Loucy (cell line): ENCODE measurements around the gene DHRS13.

Experiments
- H2AFZ ChIP-seq: fragments of 200-600 bp; sonication (generic); 2 replicates; pipeline ENCODE4 v1.6.0; 2016; ENCODE audit warnings: antibody characterized with exemption, mild to moderate bottlenecking, low read length, moderate library complexity
- H3F3A ChIP-seq: fragments of 200-600 bp; 2 replicates; pipeline ENCODE4 v1.6.0; 2016; ENCODE audit warnings: antibody characterized with exemption, low read depth, mild to moderate bottlenecking
- H3K27me3 ChIP-seq: fragments of 200-600 bp; sonication (generic); 2 replicates; pipeline ENCODE4 v1.6.1; 2014; ENCODE audit warnings: low read length, mild to moderate bottlenecking; ENCODE audit not compliant: insufficient read depth, poor library complexity, severe bottlenecking
- H3K36me3 ChIP-seq: fragments of 200-600 bp; sonication (generic); 2 replicates; pipeline ENCODE4 v1.6.1; 2016; ENCODE audit warnings: low read length; ENCODE audit not compliant: insufficient read depth
- H3K4me1 ChIP-seq: fragments of 200-600 bp; sonication (generic); 2 replicates; pipeline ENCODE4 v1.5.1; 2014; ENCODE audit warnings: low read length, mild to moderate bottlenecking; ENCODE audit not compliant: insufficient read depth, poor library complexity, severe bottlenecking
- H3K4me2 ChIP-seq: fragments of 200-600 bp; sonication (generic); 2 replicates; pipeline ENCODE4 v1.6.0; 2014; ENCODE audit warnings: antibody characterized with exemption, low read length, low read depth, mild to moderate bottlenecking; ENCODE audit not compliant: poor library complexity, severe bottlenecking
- H3K4me3 ChIP-seq: fragments of 200-600 bp; sonication (generic); 2 replicates; pipeline ENCODE4 v1.5.1; 2014; ENCODE audit warnings: low read length, mild to moderate bottlenecking, mixed read lengths; ENCODE audit not compliant: poor library complexity, severe bottlenecking
- H3K79me2 ChIP-seq: fragments of 200-600 bp; sonication (generic); 2 replicates; pipeline ENCODE4 v1.6.1; 2014; ENCODE audit warnings: low read length; ENCODE audit not compliant: insufficient read depth
- H3K9ac ChIP-seq: fragments of 200-600 bp; sonication (generic); 2 replicates; pipeline ENCODE4 v1.6.0; 2014; ENCODE audit warnings: mild to moderate bottlenecking, low read depth, low read length, moderate library complexity; ENCODE audit not compliant: poor library complexity, severe bottlenecking
- H3K9me2 ChIP-seq: fragments of 200-600 bp; sonication (generic); replicated peaks from 2 replicates; pipeline ENCODE4 v1.6.1; 2016; ENCODE audit warnings: low read depth, low read length, mixed read lengths
- H3K9me3 ChIP-seq: fragments of 200-600 bp; sonication (generic); 2 replicates; pipeline ENCODE4 v1.6.1; 2014; ENCODE audit warnings: mild to moderate bottlenecking, antibody characterized with exemption, low read length, low read depth; ENCODE audit not compliant: insufficient read depth
- H4K20me1 ChIP-seq: fragments of 200-600 bp; sonication (generic); 2 replicates; pipeline ENCODE4 v1.6.0; 2014; ENCODE audit warnings: antibody characterized with exemption, low read length, mild to moderate bottlenecking; ENCODE audit not compliant: insufficient read depth, poor library complexity, severe bottlenecking
- EZH2phosphoT487 ChIP-seq: fragments of 200-600 bp; IDR thresholded peaks from 2 replicates; pipeline ENCODE4 v1.6.1; 2018; ENCODE audit warnings: antibody characterized with exemption, mild to moderate bottlenecking, moderate library complexity, borderline replicate concordance
- TF ChIP-seq, protein P1 (sequence below): fragments of 200-600 bp; sonication (generic); conservative IDR thresholded peaks from 2 replicates; pipeline ENCODE4 v1.5.1; 2014; ENCODE audit warnings: mild to moderate bottlenecking, antibody characterized with exemption, low read length

DHRS13 gene

DNA sequence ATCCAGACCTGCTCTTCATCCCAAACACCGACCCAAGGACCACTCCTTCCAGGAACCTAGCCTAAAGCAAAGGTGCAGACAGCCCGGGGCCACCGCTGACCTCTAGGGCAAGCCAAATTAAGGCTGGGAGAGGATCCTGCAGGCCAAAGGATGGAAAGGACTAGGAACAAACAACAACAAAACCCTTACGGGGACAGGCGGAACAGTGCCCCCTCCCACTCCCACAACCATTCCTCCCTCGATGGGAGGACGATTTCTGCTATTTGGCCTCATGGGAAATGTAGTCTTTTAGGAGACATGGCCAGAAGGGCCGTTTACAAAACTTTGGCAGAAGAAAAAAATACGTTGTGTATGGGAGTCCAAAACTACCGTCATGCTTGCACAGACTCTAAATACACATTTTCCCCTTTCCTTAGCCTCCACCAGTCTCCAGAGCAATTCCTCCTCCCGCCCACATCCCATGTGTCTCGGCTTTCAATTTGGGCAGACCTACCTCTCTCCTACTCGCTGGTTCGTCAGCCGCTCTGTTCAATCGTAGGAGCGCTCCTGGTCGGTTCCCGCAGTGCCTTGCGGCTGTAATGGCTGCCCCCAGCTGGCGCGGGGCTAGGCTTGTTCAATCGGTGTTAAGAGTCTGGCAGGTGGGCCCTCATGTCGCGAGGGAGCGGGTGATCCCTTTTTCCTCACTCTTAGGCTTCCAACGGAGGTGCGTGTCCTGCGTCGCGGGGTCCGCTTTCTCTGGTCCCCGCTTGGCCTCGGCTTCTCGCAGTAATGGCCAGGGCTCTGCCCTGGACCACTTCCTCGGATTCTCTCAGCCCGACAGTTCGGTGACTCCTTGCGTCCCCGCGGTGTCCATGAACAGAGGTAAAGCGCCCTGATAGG lies 48.2 kb downstream of the DHRS13 start, which contains the start of gene ERAL1:
ERAL1 (plus strand) TSS at position 560 of the 879 bp plus-strand sequence; CDS start at position 579, 19 bp downstream.
- peak within 1 kb of the TSS; percentile 99 for H2AFZ ChIP-seq
- H3K4me3 ChIP-seq = peak within 1 kb of the TSS; percentile 90
- H3K9ac ChIP-seq = peak within 1 kb of the TSS; percentile 76
- peaks cover 16% of the 10 kb centered on the region for H3K79me2 ChIP-seq
- H3F3A ChIP-seq = no peaks in the 10 kb centered on the region
- no peaks in the 10 kb centered on the region for H3K27me3 ChIP-seq
- H3K9me3 ChIP-seq = no peaks in the 10 kb centered on the region
- no peaks in the 10 kb centered on the region for H3K9me2 ChIP-seq
- peaks cover 3% of the 10 kb centered on the region for H3K4me1 ChIP-seq
- TF ChIP-seq, protein P1, sequence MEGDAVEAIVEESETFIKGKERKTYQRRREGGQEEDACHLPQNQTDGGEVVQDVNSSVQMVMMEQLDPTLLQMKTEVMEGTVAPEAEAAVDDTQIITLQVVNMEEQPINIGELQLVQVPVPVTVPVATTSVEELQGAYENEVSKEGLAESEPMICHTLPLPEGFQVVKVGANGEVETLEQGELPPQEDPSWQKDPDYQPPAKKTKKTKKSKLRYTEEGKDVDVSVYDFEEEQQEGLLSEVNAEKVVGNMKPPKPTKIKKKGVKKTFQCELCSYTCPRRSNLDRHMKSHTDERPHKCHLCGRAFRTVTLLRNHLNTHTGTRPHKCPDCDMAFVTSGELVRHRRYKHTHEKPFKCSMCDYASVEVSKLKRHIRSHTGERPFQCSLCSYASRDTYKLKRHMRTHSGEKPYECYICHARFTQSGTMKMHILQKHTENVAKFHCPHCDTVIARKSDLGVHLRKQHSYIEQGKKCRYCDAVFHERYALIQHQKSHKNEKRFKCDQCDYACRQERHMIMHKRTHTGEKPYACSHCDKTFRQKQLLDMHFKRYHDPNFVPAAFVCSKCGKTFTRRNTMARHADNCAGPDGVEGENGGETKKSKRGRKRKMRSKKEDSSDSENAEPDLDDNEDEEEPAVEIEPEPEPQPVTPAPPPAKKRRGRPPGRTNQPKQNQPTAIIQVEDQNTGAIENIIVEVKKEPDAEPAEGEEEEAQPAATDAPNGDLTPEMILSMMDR = no peak
- TF ChIP-seq EZH2phosphoT487 = no peak
- H4K20me1 ChIP-seq = peaks cover 4% of the 10 kb centered on the region
- peak within 1 kb of the TSS; percentile 79 for H3K4me2 ChIP-seq
- H3K36me3 ChIP-seq = peaks cover 12% of the 10 kb centered on the region; the same call in 1 of the 2 replicates

DNA sequence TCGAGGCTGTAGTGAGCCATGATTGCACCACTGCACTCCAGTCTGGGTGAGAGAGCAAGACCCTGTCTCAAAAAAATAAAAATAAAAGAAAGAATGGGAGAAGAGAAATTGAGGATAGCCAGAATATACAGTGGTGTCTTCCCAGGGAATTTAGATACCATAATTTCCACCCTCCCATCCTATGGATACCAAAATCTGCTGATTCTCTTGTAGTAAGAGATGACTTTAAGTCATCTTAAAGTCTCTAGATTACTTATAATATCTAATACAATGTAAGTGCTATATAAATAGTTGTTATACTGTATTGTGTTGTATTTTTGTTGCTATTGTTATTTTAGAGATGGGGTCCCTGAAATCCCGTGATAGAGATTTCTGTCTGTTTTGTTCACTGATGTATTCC lies 49.6 kb downstream of the DHRS13 start:
- no peak for TF ChIP-seq EZH2phosphoT487
- TF ChIP-seq, protein P1 = no peak
- Histone ChIP-seq H3K4me2 (no peak overlapping the region), H3K9me3 (no peaks in the 10 kb centered on the region), H3K27me3 (no peaks in the 10 kb centered on the region), H3K4me3 (no peak overlapping the region), H2AFZ (no peak overlapping the region), H3K9me2 (no peaks in the 10 kb centered on the region), H4K20me1 (peaks cover 4% of the 10 kb centered on the region), H3K4me1 (peaks cover 3% of the 10 kb centered on the region), H3K36me3 (peaks cover 4% of the 10 kb centered on the region; the same call in 1 of the 2 replicates), H3K9ac (no peak overlapping the region), H3K79me2 (peaks cover 16% of the 10 kb centered on the region), H3F3A (no peaks in the 10 kb centered on the region)

DNA sequence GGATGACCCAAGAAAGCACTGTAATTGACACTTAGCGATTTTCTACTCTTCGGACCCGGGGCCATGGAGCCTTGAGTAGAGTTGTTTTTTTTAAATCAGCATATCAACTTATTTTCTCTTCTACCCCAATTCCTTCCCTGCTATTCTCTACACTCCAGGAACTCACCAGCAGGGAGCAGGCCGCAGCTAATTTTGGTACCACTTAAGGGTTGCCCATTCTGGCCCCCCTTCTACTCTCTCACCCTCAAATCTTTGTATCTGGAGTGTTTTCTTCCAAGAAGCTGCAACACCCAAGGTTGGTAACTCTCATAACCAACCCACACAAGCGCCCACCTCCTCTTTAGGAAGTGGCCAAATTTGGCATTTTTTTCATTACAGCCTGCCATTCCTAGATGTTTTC lies 53.6 kb downstream of the DHRS13 start:
- H3K4me2 ChIP-seq = no peak overlapping the region

More for the DNA sequence above, 53.6 kb downstream of the DHRS13 start:
- no peak for TF ChIP-seq EZH2phosphoT487
- TF ChIP-seq, protein P1 = peak; percentile 51
- Histone ChIP-seq H3K4me3 (no peak overlapping the region), H4K20me1 (no peaks in the 10 kb centered on the region), H3K9me3 (no peaks in the 10 kb centered on the region), H3K9me2 (no peaks in the 10 kb centered on the region), H3K79me2 (no peaks in the 10 kb centered on the region), H3K4me1 (no peaks in the 10 kb centered on the region), H2AFZ (no peak overlapping the region), H3K27me3 (no peaks in the 10 kb centered on the region), H3K9ac (no peak overlapping the region), H3K36me3 (no peaks in the 10 kb centered on the region), H3F3A (no peaks in the 10 kb centered on the region)
